ENCODE results near the gene FBXO40.

GRCh38 chr3:121661376-121661775, 68.2 kb downstream of the FBXO40 start:
- TF ChIP-seq, protein P1, sequence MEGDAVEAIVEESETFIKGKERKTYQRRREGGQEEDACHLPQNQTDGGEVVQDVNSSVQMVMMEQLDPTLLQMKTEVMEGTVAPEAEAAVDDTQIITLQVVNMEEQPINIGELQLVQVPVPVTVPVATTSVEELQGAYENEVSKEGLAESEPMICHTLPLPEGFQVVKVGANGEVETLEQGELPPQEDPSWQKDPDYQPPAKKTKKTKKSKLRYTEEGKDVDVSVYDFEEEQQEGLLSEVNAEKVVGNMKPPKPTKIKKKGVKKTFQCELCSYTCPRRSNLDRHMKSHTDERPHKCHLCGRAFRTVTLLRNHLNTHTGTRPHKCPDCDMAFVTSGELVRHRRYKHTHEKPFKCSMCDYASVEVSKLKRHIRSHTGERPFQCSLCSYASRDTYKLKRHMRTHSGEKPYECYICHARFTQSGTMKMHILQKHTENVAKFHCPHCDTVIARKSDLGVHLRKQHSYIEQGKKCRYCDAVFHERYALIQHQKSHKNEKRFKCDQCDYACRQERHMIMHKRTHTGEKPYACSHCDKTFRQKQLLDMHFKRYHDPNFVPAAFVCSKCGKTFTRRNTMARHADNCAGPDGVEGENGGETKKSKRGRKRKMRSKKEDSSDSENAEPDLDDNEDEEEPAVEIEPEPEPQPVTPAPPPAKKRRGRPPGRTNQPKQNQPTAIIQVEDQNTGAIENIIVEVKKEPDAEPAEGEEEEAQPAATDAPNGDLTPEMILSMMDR (conservative IDR thresholded peaks at IDR 0.05; ENCODE audit: low read depth, low read length): no peak
- TF ChIP-seq EZH2 (IDR thresholded peaks at IDR 0.05; ENCODE audit: low read length, unreplicated experiment): no peak

Data from PC-3 (cell line).